ENCODE results near the gene MYBBP1A. TPM values are rescaled to one million over a fixed set of nuclear protein-coding genes. Genes with fewer than 3 reads are reported as not detected.
A peak's percentile ranks its signal among the peaks of the same experiment; 100 is the strongest.
"Not testable (repeated sequence)": the region's sequence is repeated elsewhere in the genome, so short reads cannot be mapped to it uniquely, and the experiment has no call there.

The MYBBP1A gene
- total RNA-seq, 1 experiment from 2014 or later, result 163 TPM

- TF ChIP-seq AFF4 (CRISPR knock-in tag; IDR thresholded peaks at IDR 0.05; ENCODE audit: borderline replicate concordance) (no peak), ZNF263 (CRISPR knock-in tag; IDR thresholded peaks at IDR 0.05; ENCODE audit: low read depth) (no peak), GTF2I (CRISPR knock-in tag; conservative IDR thresholded peaks at IDR 0.05) (no peak)
These were observed at the start of gene MYBBP1A (continued) for GRCh38 chr17:4554997-4555799.

- H3K4me1 Mint-ChIP-seq, result peaks cover 25% of the 10 kb centered on the region
- CTCF ChIA-PET, result interaction anchor here (0.6 to 1.0 kb wide), 4 partner anchors 9 to 1295 kb away, joined by 3 to 6 read pairs (median 4); no protein-coding TSS in a partner anchor
- H3K27me3 Mint-ChIP-seq (ENCODE audit: low read depth); H3K36me3 Mint-ChIP-seq; POLR2A ChIA-PET; H3K9me3 Mint-ChIP-seq; H3K4me3 Mint-ChIP-seq; DNase-seq (ENCODE audit: low spot score); ATAC-seq; H3K27ac Mint-ChIP-seq: not testable (repeated sequence)
These were observed 49.6 kb upstream of the MYBBP1A start for GRCh38 chr17:4604736-4605135.

- H3K27me3 Mint-ChIP-seq (ENCODE audit: low read depth), result no peaks in the 10 kb centered on the region
These were observed 49.0 kb upstream of the MYBBP1A start for GRCh38 chr17:4604111-4604644.

More at GRCh38 chr17:4604111-4604644, 49.0 kb upstream of the MYBBP1A start:
- H3K27ac Mint-ChIP-seq, result peak overlapping the region; percentile 62
- peaks cover 30% of the 10 kb centered on the region for H3K4me1 Mint-ChIP-seq
- no peaks in the 10 kb centered on the region for H3K9me3 Mint-ChIP-seq
- no peak for TF ChIP-seq TCF7 (CRISPR knock-in tag; IDR thresholded peaks at IDR 0.05; ENCODE audit: low read depth)
- no peak for TF ChIP-seq ZNF121 (CRISPR knock-in tag; IDR thresholded peaks at IDR 0.05)
- TF ChIP-seq TEAD1 (CRISPR knock-in tag; IDR thresholded peaks at IDR 0.05), result no peak
- TF ChIP-seq TEAD4 (CRISPR knock-in tag; IDR thresholded peaks at IDR 0.05), result no peak
- no peak for TF ChIP-seq SMAD4 (CRISPR knock-in tag; IDR thresholded peaks at IDR 0.05)
- TF ChIP-seq PRDM15 (CRISPR knock-in tag; IDR thresholded peaks at IDR 0.05), result no peak
- TF ChIP-seq MYBL2 (CRISPR knock-in tag; IDR thresholded peaks at IDR 0.05), result no peak
- no peak for TF ChIP-seq PREB (CRISPR knock-in tag; IDR thresholded peaks at IDR 0.05; ENCODE audit: borderline replicate concordance)
- no peak for TF ChIP-seq ZNF317 (CRISPR knock-in tag; IDR thresholded peaks at IDR 0.05; ENCODE audit: borderline replicate concordance, low read depth)
- TF ChIP-seq ATF6 (CRISPR knock-in tag; IDR thresholded peaks at IDR 0.05), result no peak
- no peak for TF ChIP-seq USF1 (CRISPR knock-in tag; IDR thresholded peaks at IDR 0.05)
- TF ChIP-seq SOX15 (CRISPR knock-in tag; IDR thresholded peaks at IDR 0.05), result no peak
- TF ChIP-seq NFYB (CRISPR knock-in tag; conservative IDR thresholded peaks at IDR 0.05; ENCODE audit: low read depth), result no peak
- no peak for TF ChIP-seq E2F4 (CRISPR knock-in tag; IDR thresholded peaks at IDR 0.05; ENCODE audit: borderline replicate concordance, low read depth)
- TF ChIP-seq MXD4 (CRISPR knock-in tag; IDR thresholded peaks at IDR 0.05; ENCODE audit: borderline replicate concordance), result no peak
- no peak for TF ChIP-seq ATF3 (CRISPR knock-in tag; conservative IDR thresholded peaks at IDR 0.05)
- POLR2A ChIA-PET, result no interaction called here
- H3K36me3 Mint-ChIP-seq, result no peaks in the 10 kb centered on the region
- ATAC-seq (no peak), DNase-seq (ENCODE audit: low spot score) (no peak)
- CTCF ChIA-PET, result interaction anchor here (1.1 kb wide), 1 partner anchor 38 kb away, joined by 5 read pairs; no protein-coding TSS in a partner anchor
- no peak overlapping the region for H3K4me3 Mint-ChIP-seq
